HL-60 (cell line): ENCODE results near the gene AGXT2.

Experiments used
- CTCF ChIP-seq: IDR thresholded peaks from one replicate; pipeline ENCODE4 v1.5.1; 2011; ENCODE audit warnings: low read length, control low read depth, inconsistent platforms; ENCODE audit not compliant: insufficient read depth
- GABPA ChIP-seq: IDR thresholded peaks from 2 replicates; pipeline ENCODE4 v1.6.1; 2012; ENCODE audit warnings: low read depth
- POLR2AphosphoS5 ChIP-seq: IDR thresholded peaks from 2 replicates; pipeline ENCODE4 v1.6.1; 2012; ENCODE audit warnings: low read depth
- REST ChIP-seq: IDR thresholded peaks from 2 replicates; pipeline ENCODE4 v1.6.1; 2012; ENCODE audit warnings: low read depth; ENCODE audit not compliant: insufficient replicate concordance
- SPI1 ChIP-seq: IDR thresholded peaks from 2 replicates; pipeline ENCODE4 v1.6.1; 2012; ENCODE audit warnings: low read depth, mild to moderate bottlenecking, borderline replicate concordance

- TF ChIP-seq CTCF = no peak
- TF ChIP-seq POLR2AphosphoS5 = no peak
- TF ChIP-seq REST = no peak
- no peak for TF ChIP-seq SPI1
- TF ChIP-seq GABPA = no peak
Observed at GRCh38 chr5:35073160-35073559, 25.4 kb upstream of the AGXT2 start.
